ENCODE measurements around the gene RPS24.

RPS24 gene

DNA sequence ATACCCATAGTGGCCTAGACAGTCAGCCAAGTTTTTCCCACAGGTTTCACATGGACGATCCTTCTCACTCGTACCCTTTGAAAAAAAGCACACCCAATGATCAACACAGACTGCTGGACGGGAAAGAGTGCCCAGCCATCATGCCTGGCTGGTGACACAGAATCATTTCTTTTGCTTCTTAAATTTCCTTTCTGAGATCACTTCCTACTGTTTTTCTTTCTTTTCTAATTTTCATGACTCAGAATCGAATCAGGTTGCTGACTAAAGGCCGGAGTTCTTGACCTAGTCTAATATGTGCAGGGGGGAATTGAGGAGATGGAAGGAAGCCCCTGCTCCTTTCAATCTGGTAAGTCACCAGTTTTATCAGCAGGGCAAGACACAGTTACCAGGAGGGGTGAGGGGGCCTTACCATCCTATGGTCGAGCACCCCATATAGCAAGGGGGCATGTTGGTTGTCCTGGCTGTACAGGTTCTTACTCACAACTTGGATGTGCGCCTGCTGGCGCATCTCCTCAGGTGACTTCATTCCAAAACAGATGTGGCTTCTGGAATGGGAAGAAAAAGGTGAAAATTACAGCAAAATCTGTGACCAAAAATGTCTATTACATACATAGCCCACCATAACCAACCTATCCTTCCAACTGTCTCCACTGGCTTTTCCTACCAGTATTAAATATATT lies 7.8 kb upstream of the RPS24 start:
- H3K4me3 ChIP-seq (ENCODE audit: low read length): no peak overlapping the region
- peak; percentile 23 for DNase-seq (ENCODE audit: low read depth)
- TF ChIP-seq CTCF (conservative IDR thresholded peaks at IDR 0.05; ENCODE audit: low read length): no peak

DNA sequence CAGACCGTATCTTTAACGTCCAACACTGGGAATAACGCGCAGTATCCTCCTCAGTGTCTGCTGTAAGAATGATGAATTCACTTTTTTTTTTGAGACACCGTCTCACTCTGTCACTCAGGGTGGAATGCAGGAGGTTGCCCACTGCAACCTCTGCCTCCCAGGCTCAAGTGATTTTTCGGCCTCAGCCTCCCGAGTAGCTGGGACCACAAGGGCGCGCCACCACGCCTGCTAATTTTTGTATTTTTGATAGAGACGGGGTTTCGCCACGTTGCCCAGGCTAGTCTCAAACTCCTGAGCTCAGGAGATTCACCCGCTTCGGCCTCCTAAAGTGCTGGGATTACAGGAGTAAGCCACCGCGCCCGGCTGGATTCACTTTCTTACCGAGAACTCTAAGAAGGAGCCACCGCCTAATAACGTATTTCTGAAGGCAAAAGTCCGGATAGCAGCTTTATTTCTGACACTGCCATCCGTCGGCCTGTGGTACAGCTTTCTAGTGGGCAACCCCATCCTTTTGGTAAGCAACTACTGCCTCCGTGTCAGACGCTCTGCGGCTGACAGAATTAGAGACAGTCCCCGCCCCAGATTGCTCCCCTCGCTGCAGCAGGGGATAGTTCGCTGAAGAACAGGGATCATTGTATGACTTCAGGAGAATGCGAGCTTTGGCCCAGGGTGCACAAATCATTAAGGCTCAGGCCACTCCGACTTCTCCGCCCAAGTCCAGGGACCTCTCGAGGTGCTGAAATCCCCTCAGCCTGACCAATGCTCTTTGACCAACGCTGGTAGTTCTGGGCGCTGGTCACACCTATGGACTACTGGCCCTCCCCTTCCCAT lies 5.0 kb upstream of the RPS24 start:
- DNase-seq (ENCODE audit: low read depth): peak; percentile 44
- peak overlapping the region; percentile 100 for H3K4me3 ChIP-seq (ENCODE audit: low read length)
- TF ChIP-seq CTCF (conservative IDR thresholded peaks at IDR 0.05; ENCODE audit: low read length): no peak

- peak; percentile 100 for DNase-seq (ENCODE audit: low read depth)
- peak within 1 kb of the TSS; percentile 100 for H3K4me3 ChIP-seq (ENCODE audit: low read length)
- TF ChIP-seq CTCF (conservative IDR thresholded peaks at IDR 0.05; ENCODE audit: low read length): peak; percentile 49
Measured at GRCh38 chr10:78029269-78030226, 4.1 kb upstream of the RPS24 start, which contains the start of gene POLR3A. Gene POLR3A, minus strand, starts transcription at chr10:78029515. Its CDS starts 108 bp downstream, at chr10:78029407.

- DNase-seq (ENCODE audit: low read depth): no peak
- no peak for TF ChIP-seq CTCF (conservative IDR thresholded peaks at IDR 0.05; ENCODE audit: low read length)
- H3K4me3 ChIP-seq (ENCODE audit: low read length): peak overlapping the region; percentile 42
Measured at GRCh38 chr10:78033387-78033636, 351 bp upstream of the RPS24 start.

- H3K4me3 ChIP-seq (ENCODE audit: low read length): peak overlapping the region; percentile 98
- TF ChIP-seq CTCF (conservative IDR thresholded peaks at IDR 0.05; ENCODE audit: low read length): no peak
- DNase-seq (ENCODE audit: low read depth): no peak
Measured at GRCh38 chr10:78035025-78035424, 1.4 kb downstream of the RPS24 start.

GRCh38 chr10:78035437-78035836 lies 1.8 kb downstream of the RPS24 start:
- no peak for TF ChIP-seq CTCF (conservative IDR thresholded peaks at IDR 0.05; ENCODE audit: low read length)
- H3K4me3 ChIP-seq (ENCODE audit: low read length): peak overlapping the region; percentile 98; the same call in 1 of the 2 replicates
- DNase-seq (ENCODE audit: low read depth): no peak

Measured in AG10803 (cell line).